ENCODE data around the gene TMEM204.

- TF ChIP-seq CTCF (IDR thresholded peaks at IDR 0.05 in 2 of 3, conservative IDR thresholded peaks at IDR 0.05 in 1 of 3; ENCODE audit: control insufficient read depth in 2 of 3, extremely low read depth in 1 of 3, insufficient read depth in 1 of 3, low read depth in 3 of 3, low read length in 3 of 3) (no peak), POLR2A (IDR thresholded peaks at IDR 0.05; ENCODE audit: low read depth, low read length) (no peak), CEBPZ (IDR thresholded peaks at IDR 0.05; ENCODE audit: low read depth, low read length) (no peak), CREM (IDR thresholded peaks at IDR 0.05; ENCODE audit: low read depth) (no peak), HCFC1 (IDR thresholded peaks at IDR 0.05; ENCODE audit: low read length) (no peak), MYB (IDR thresholded peaks at IDR 0.05; ENCODE audit: borderline replicate concordance, low read depth, low read length) (no peak), E2F4 (IDR thresholded peaks at IDR 0.05; ENCODE audit: low read depth, low read length) (no peak), NFXL1 (IDR thresholded peaks at IDR 0.05; ENCODE audit: borderline replicate concordance) (no peak), STAT1 (conservative IDR thresholded peaks at IDR 0.05) (no peak), ELK1 (IDR thresholded peaks at IDR 0.05; ENCODE audit: low read depth, low read length) (no peak), RCOR1 (conservative IDR thresholded peaks at IDR 0.05; ENCODE audit: low read depth, low read length) (no peak), MXI1 (IDR thresholded peaks at IDR 0.05; ENCODE audit: low read depth, low read length) (no peak)
These were observed at the start of gene TMEM204 for GRCh38 chr16:1533443-1533951.
